ENCODE results near the gene SORCS1. TPM values are rescaled to one million over a fixed set of nuclear protein-coding genes. Genes with fewer than 3 reads are reported as not detected.
A peak's percentile ranks its signal among the peaks of the same experiment; 100 is the strongest.

The SORCS1 gene
- total RNA-seq, 4 donors from 2014 or later: 0.40 to 5.1 (median 2.5) TPM

- H3K4me1 ChIP-seq: no peaks in the 10 kb centered on the region
- intact Hi-C loops (cut with DNase I; ENCODE audit: low total_unique reads): loop anchor here (5.0 kb wide), 1 partner anchor 1801 kb away; no protein-coding TSS in a partner anchor
These were observed 456.0 kb downstream of the SORCS1 start for GRCh38 chr10:106708506-106708905.

GRCh38 chr10:106707657-106708056 lies 456.8 kb downstream of the SORCS1 start:
- Histone ChIP-seq H3K9me3 (no peaks in the 10 kb centered on the region), H3K27ac (no peak overlapping the region), H3K4me1 (no peaks in the 10 kb centered on the region), H3K27me3 (no peaks in the 10 kb centered on the region), H3K4me3 (no peak overlapping the region), H3K36me3 (no peaks in the 10 kb centered on the region)
- in situ Hi-C loops (cut with MboI; ENCODE audit: low pct_ligation_motif_present in 1 of 4, low pct_unique_long_range_greater_than_20kb in 1 of 4, low sequenced_read_pairs in 3 of 4) (no loop called here), intact Hi-C loops (cut with DNase I; ENCODE audit: low total_unique reads) (loop anchor here (5.0 kb wide), 1 partner anchor 1800 kb away; no protein-coding TSS in a partner anchor)
- no peak for TF ChIP-seq POLR2A (IDR thresholded peaks at IDR 0.05)
- no peak for DNase-seq
- WGBS, 2 donors (ENCODE audit: low coverage in 1 of 2): 71 to 79% methylated on average over 2 to 3 of the region's 3 CpGs

More at GRCh38 chr10:106708506-106708905, 456.0 kb downstream of the SORCS1 start:
- in situ Hi-C loops (cut with MboI; ENCODE audit: low pct_ligation_motif_present in 1 of 4, low pct_unique_long_range_greater_than_20kb in 1 of 4, low sequenced_read_pairs in 3 of 4): no loop called here
- WGBS, 2 donors (ENCODE audit: low coverage in 1 of 2): 63 to 89% methylated on average over 2 of the region's 2 CpGs
- H3K9me3 ChIP-seq: no peaks in the 10 kb centered on the region
- TF ChIP-seq CTCF (IDR thresholded peaks at IDR 0.05) (no peak), POLR2AphosphoS5 (IDR thresholded peaks at IDR 0.05) (no peak), EP300 (IDR thresholded peaks at IDR 0.05; ENCODE audit: low read depth) (no peak), POLR2A (IDR thresholded peaks at IDR 0.05) (no peak)
- no peaks in the 10 kb centered on the region for H3K27me3 ChIP-seq
- H3K27ac ChIP-seq: no peak overlapping the region
- H3K36me3 ChIP-seq: no peaks in the 10 kb centered on the region
- DNase-seq: no peak
- H3K4me3 ChIP-seq: no peak overlapping the region

- Histone ChIP-seq H3K27ac (no peak overlapping the region), H3K4me3 (no peak overlapping the region), H3K4me1 (no peaks in the 10 kb centered on the region), H3K9me3 (no peaks in the 10 kb centered on the region), H3K27me3 (no peaks in the 10 kb centered on the region), H3K36me3 (no peaks in the 10 kb centered on the region)
- TF ChIP-seq POLR2AphosphoS5 (IDR thresholded peaks at IDR 0.05) (no peak), POLR2A (IDR thresholded peaks at IDR 0.05) (no peak), EP300 (IDR thresholded peaks at IDR 0.05; ENCODE audit: low read depth) (no peak), CTCF (IDR thresholded peaks at IDR 0.05) (no peak)
- intact Hi-C loops (cut with DNase I; ENCODE audit: low total_unique reads) (loop anchor here (5.0 kb wide), 1 partner anchor 1799 kb away; no protein-coding TSS in a partner anchor), in situ Hi-C loops (cut with MboI; ENCODE audit: low pct_ligation_motif_present in 1 of 4, low pct_unique_long_range_greater_than_20kb in 1 of 4, low sequenced_read_pairs in 3 of 4) (no loop called here)
- no peak for DNase-seq
These were observed 458.4 kb downstream of the SORCS1 start for GRCh38 chr10:106706127-106706526.

- TF ChIP-seq POLR2AphosphoS5 (IDR thresholded peaks at IDR 0.05) (no peak), CTCF (IDR thresholded peaks at IDR 0.05) (peak; percentile 60 to 79 (median 72))
- Histone ChIP-seq H3K27ac (no peak overlapping the region), H3K4me1 (no peaks in the 10 kb centered on the region), H3K9me3 (no peaks in the 10 kb centered on the region), H3K27me3 (no peaks in the 10 kb centered on the region), H3K36me3 (no peaks in the 10 kb centered on the region), H3K4me3 (no peak overlapping the region)
- DNase-seq: peak; percentile 53
- in situ Hi-C loops (cut with MboI; ENCODE audit: low pct_ligation_motif_present in 1 of 4, low pct_unique_long_range_greater_than_20kb in 1 of 4, low sequenced_read_pairs in 3 of 4): no loop called here
- WGBS, 2 donors (ENCODE audit: low coverage in 1 of 2): 19 to 27% methylated on average over 5 to 9 of the region's 9 CpGs
- intact Hi-C loops (cut with DNase I; ENCODE audit: low total_unique reads): loop anchor here (5.0 kb wide), 1 partner anchor 1798 kb away; no protein-coding TSS in a partner anchor
These were observed 458.8 kb downstream of the SORCS1 start for GRCh38 chr10:106705681-106706100.

- DNase-seq: no peak
- intact Hi-C loops (cut with DNase I; ENCODE audit: low total_unique reads): no loop called here
- in situ Hi-C loops (cut with MboI; ENCODE audit: low pct_ligation_motif_present in 1 of 4, low pct_unique_long_range_greater_than_20kb in 1 of 4, low sequenced_read_pairs in 3 of 4): no loop called here
- Histone ChIP-seq H3K9me3 (no peaks in the 10 kb centered on the region), H3K4me3 (no peak overlapping the region), H3K27me3 (no peaks in the 10 kb centered on the region), H3K36me3 (no peaks in the 10 kb centered on the region), H3K4me1 (no peaks in the 10 kb centered on the region), H3K27ac (no peak overlapping the region)
- 87% methylated on average over 2 of the region's 2 CpGs; no CpG with 5 or more reads in 1 of the 2 donors for WGBS, 2 donors (ENCODE audit: low coverage in 1 of 2)
- TF ChIP-seq POLR2AphosphoS5 (IDR thresholded peaks at IDR 0.05): no peak
- TF ChIP-seq POLR2A (IDR thresholded peaks at IDR 0.05): no peak
- TF ChIP-seq EP300 (IDR thresholded peaks at IDR 0.05; ENCODE audit: low read depth): no peak
- no peak for TF ChIP-seq CTCF (IDR thresholded peaks at IDR 0.05)
These were observed 468.3 kb downstream of the SORCS1 start for GRCh38 chr10:106696239-106696638.
